HG03575 (cell line): Measurements from ENCODE around the gene USP30.
A peak's percentile ranks its signal among the peaks of the same experiment; 100 is the strongest.
"Not testable (repeated sequence)": the region's sequence is repeated elsewhere in the genome, so short reads cannot be mapped to it uniquely, and the experiment has no call there.

Experiments used
- ATAC-seq: cut with Tn5 transposase; IDR thresholded peaks from one replicate; pipeline ENCODE4 v1.9.1; 2021; ENCODE audit not compliant: unreplicated experiment, insufficient number of reproducible peaks, low FRiP score; ENCODE audit errors: extremely low read depth

Gene USP30

DNA sequence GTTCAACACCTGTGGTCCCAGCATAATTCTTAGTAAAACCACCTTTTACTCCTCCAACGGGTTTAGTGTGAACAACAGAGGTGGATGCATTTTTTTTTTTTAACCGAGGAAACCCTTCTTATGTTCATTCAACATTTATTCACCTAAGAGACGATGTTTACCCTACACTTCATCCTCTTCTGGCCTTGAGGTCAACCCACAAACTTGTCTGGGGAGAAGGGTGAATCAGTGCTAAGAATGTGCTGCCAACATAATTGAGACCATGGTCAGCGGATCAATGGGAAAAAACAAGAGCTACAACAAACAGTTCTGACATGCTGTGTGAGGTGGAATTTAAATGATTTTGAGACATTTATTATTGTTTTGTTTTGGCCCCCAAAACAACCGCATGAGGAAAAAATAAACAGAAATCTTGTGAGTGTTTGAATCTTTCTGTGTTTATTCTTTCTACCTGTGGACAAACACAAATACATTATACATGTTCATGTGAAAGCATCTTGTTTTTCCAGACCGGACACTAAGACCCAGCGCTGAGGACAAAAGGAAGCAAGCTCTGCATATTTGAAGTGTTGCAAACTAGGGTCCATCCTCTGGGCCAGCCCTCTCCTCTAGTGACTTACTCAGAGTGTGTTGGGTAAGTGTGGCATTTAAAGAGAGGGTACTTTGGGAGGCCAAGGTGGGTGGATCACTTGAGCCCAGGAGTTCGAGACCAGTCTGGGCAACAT is 5.1 kb upstream of the USP30 start:
- no peak for ATAC-seq

GRCh38 chr12:109048706-109049105 is 3.7 kb upstream of the USP30 start:
- ATAC-seq, result not testable (repeated sequence)

DNA sequence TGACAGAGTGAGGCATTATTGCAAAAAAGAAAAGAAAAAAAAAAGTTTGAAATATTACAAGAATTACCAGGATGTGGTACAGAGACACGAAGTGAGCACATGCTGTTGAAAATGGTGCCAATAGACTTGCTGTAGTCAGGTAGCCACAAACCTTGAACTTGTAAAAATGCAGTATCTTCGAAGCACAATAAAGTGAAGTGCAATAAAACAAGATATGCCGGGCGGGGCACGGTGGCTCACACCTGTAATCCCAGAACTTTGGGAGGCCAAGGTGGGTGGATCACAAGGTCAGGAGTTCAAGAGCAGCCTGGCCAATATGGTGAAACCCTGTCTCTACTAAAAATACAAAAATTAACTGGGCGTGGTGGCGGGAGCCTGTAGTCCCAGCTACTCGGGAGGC is 2.6 kb upstream of the USP30 start:
- not testable (repeated sequence) for ATAC-seq

- no peak for ATAC-seq
These were observed 321 bp upstream of the USP30 start for GRCh38 chr12:109052097-109052413.

DNA sequence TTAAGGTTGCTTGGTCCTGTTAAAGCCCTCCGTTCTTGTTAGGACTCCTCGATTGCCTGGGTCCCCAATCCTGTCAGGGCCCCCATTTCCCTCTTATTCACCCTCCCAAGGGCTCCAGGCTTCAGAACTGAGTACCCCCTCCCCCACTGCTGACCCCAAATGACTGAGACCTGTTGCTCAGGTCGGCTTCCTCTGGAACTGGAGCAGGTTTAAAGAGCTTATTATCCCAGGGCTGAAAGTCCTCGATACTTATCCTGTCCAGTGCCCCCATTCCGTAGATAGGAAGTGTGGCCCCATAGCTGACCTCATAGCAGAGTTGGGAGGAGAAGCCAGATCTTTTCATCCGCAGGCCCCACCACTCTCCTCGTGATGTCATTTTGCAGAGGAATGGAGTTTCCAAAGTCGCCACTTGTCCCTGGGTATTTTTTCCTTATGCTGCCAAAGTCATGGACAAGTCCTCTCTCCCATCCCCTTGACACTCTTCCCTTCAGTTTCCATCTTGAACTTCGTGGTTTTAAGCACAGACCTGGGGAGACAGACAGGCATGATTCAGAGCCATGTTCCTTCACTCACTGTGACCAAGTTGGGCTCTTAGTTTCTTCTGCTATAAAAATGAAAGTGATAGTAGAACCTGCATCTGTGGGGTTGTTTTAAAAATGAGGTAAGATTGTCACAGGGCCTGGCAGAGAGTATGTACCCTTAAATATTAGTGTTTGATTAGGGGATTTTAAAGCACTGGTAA is 1.2 kb downstream of the USP30 start:
- peak; percentile 50 for ATAC-seq

- not testable (repeated sequence) for ATAC-seq
These were observed 1.7 kb downstream of the USP30 start for GRCh38 chr12:109054124-109054513.

DNA sequence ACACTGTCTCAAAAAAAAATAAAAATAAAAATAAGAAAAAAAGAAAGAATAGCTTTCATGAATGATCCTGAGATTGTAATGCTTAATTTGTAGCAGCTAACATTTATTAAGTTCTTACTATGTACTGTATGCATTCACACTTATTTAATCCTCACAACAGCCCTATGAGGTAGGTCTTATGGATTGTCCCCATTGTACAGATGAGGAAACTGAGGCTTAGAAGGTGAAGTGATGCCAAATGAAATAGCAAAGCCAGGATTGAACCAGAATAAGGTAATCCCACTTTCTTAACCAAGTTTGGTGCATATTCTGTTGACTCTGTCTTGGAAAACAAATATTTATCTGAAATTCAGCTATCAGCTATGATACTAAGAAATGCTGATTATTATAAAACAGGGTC is 2.1 kb downstream of the USP30 start:
- no peak for ATAC-seq

GRCh38 chr12:109056891-109057290 is 4.5 kb downstream of the USP30 start:
- ATAC-seq, result no peak

GRCh38 chr12:109057376-109057775 is 5.0 kb downstream of the USP30 start:
- ATAC-seq, result no peak

DNA sequence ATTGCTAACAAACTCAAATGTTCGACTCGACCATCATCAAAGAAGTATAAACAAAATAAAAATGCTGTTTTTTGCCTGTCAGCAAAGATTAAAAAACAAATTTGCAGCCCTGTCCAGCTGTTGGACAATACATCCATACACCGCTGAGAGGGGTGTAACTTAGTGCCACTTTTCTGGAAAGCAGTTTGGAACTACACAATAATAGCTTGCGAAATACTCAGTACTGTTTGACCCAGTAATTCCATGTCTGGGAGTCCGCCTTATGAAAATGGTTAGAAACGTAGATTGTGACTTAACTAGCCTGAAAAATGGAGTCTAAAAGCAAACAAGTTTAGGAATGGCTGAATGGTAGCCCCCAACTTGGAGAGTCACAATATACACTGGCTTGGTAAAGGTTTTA is 6.4 kb downstream of the USP30 start:
- ATAC-seq, result no peak

- ATAC-seq, result no peak
These were observed 11.8 kb downstream of the USP30 start for GRCh38 chr12:109064143-109064542.

DNA sequence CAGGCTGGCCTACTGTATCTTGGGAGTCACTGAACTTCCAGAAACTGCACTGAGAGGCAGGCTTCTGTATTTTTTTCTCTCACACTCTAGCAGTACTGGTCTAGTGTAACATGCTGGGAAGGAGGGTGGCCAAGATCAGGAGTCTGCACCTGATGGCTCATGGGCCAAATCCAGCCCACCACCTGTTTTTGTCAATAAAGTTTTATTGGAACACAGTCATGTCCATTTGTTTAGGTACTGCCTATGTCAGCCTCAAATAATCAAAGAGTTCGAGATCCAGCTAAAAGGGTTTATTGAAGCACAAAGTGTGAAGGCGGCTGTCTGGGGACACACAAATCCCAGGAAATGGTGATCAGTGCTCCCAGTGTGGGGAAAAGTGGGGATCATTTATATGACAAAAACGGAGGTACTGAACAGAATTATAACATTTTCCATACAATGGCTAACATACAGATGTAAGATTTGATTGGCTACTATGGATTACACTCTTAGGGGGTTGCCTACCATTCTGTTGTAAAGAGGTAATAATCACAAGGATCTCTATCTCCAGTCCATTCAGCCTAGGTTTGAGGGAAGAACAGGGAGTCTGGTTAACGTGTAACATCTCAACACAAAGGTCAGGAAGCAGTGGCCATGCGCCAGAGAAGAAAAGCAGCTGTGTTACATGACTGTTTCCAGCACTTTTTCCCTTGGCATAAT is 12.9 kb downstream of the USP30 start:
- ATAC-seq, result no peak

GRCh38 chr12:109065853-109066193 is 13.4 kb downstream of the USP30 start:
- no peak for ATAC-seq

GRCh38 chr12:109069307-109070271 is 17.2 kb downstream of the USP30 start:
- no peak for ATAC-seq

- no peak for ATAC-seq
These were observed 22.5 kb downstream of the USP30 start for GRCh38 chr12:109074866-109075265.

DNA sequence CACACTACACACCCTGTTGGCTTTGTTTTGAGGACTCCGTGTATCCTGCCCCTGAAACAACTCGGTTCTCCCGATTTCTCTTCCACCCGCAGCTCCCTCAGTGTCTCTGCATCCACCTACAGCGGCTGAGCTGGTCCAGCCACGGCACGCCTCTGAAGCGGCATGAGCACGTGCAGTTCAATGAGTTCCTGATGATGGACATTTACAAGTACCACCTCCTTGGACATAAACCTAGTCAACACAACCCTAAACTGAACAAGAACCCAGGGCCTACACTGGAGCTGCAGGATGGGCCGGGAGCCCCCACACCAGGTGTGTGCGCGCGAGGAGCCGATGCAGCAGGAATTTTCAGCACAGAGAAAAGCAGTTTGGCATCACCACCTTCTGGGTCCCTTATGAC is 30.4 kb downstream of the USP30 start:
- ATAC-seq, result no peak

DNA sequence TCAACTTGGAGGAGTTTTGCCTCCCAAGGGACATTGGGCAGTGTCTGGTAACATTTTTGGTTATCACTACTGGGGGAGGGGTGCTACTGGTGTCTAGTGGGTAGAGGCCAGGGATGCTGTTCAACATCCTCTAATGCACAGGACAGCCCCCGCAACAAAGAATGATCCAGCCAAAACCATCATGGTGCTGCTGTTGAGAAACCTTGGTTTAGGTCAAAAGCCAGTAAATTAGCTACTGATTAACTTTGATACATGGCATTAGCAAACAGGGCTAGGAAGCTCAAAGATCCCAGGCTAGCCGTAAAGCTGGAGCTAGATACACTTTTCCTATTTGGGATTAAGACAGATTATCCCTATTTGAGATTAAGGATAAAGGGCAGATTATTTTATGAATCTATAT is 32.0 kb downstream of the USP30 start:
- no peak for ATAC-seq

DNA sequence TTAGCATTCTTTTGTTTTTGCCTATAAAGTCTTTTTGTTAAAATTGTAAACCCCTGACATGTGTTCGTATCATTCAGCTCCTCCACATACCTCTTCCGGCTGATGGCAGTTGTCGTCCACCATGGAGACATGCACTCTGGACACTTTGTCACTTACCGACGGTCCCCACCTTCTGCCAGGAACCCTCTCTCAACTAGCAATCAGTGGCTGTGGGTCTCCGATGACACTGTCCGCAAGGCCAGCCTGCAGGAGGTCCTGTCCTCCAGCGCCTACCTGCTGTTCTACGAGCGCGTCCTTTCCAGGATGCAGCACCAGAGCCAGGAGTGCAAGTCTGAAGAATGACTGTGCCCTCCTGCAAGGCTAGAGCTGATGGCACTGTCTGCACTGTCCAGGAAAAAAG is 33.2 kb downstream of the USP30 start:
- ATAC-seq, result no peak

DNA sequence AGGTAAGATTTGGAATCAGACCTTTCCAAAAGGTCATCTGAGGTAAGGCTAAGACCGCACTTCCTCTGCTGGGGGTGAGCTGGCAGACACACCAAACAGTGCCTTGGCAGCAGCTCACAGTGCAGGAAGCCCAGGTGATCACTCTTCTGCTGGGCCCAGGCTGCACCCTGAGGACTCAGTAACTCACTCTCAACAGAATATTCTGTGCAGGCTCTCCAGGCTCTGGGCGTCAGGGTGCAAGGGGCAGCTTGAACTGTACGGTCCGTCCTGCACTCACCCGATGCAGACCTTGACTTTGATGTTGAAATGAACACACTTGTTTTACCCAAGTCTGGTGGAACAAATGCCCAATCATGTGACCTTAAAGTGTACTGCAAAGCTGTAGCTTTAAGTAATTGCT is 34.9 kb downstream of the USP30 start:
- no peak for ATAC-seq
